HG02884 (cell line): ENCODE results near the gene STK24.
"Not testable (repeated sequence)": the region's sequence is repeated elsewhere in the genome, so short reads cannot be mapped to it uniquely, and the experiment has no call there.

Source experiments
- ATAC-seq: cut with Tn5 transposase; IDR thresholded peaks from one replicate; pipeline ENCODE4 v1.9.1; 2021; ENCODE audit warnings: mild to moderate bottlenecking, moderate library complexity; ENCODE audit not compliant: unreplicated experiment

Gene STK24

GRCh38 chr13:98416408-98416807 is 160.5 kb downstream of the STK24 start:
- ATAC-seq = no peak

DNA sequence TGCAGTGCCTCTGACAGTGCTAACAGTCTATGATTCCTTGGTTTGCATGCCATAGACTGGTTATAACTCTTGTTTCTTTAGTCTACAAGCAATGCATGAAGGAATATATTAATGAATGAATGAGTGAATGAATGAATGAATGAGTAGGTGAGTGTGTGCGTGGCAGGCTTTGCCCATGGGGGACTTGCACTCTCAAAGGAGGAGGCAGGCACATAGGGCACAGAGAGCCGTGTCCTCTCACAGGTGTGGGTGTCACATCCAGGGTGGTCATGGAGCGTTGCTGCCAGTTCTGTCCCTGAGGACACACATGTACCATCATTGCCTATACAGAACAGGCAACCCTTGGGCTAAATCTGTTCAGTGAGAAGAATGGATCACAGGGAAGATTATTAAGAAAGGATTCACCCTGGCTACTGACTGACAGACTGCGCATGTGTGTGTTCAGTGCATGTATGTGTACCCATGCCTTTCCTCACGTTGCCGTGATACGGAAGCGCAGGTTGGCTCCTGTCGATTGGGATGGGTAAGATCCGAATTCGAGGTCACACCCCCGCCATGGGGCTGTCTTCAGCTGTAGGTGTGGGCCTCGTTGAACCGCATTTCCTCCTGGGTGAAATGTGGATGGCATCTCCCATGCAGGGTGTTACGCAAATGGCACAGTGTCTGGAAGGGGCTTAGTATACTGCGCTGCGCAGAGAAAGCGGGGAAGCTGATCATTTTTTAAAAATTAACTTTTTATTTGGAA is 161.4 kb downstream of the STK24 start:
- ATAC-seq = no peak

- ATAC-seq = no peak
Observed at GRCh38 chr13:98413796-98414195, 163.1 kb downstream of the STK24 start.

DNA sequence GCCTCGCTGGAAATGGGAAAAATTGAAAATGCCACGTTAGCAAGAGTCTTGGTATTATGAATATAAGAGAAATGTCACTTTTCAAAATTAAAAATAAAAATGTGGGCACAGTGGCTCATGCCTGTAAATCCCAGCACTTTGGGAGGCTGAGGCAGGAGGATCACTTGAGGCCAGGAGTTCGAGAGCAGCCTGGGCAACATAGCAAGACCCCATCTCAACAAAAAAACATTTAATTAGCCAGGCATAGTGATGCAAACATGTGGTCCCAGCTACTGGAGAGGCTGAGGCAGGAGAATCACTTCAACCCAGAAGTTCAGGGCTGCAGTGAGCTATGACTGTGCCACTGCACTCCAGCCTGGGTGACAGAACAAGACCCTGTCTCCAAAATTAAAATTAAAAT is 163.6 kb downstream of the STK24 start:
- not testable (repeated sequence) for ATAC-seq

DNA sequence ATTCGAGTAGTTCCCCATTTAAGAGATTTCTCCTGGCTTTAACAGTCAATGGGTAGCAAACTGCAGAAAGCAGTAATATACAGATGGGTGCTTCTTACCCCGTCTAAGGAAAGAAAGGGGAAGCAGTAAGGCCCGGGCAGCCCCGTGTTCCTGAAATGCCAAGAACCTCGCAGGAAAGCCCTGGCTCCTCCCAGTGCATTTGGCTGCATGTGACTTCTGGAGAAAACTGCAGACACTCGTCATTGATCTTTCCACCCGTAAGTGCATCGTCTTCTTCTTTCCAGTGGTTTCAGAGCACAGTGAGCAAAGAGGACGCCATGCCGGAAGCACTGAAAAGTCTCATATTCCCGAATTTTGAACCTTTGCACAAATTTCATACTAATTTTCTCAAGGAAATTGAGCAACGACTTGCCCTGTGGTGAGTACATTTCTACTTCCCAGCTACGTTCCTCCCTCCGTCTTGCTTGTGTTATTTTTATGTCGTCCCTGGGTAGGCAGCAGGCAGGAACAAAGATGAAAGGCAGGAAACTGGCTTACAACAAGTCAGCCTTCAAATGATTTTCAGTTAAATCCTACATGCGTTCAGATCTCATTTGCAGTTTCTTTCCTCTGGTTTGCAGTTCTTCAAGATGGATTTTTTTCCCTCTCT is 165.2 kb downstream of the STK24 start:
- ATAC-seq = no peak

DNA sequence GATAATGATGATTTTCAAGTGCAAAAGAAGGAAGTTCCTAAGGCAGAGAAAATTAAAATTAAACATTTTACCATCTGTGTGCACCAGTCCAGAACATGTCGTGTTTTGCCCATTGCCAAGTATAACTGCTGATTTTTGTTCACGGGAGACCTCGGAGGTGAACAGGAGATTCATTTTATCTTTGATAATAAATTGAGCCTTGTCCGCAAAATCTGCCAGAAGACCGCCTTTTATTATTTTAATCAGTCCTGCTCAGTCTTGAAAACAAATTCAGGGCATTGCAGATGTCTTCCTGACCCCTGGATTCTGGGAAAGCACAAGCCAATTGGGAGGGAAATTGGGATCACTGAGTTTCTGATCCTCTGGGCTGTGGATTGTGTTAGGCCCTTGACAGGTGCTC is 165.9 kb downstream of the STK24 start:
- no peak for ATAC-seq

- ATAC-seq = no peak
Observed at GRCh38 chr13:98410612-98411011, 166.3 kb downstream of the STK24 start.

DNA sequence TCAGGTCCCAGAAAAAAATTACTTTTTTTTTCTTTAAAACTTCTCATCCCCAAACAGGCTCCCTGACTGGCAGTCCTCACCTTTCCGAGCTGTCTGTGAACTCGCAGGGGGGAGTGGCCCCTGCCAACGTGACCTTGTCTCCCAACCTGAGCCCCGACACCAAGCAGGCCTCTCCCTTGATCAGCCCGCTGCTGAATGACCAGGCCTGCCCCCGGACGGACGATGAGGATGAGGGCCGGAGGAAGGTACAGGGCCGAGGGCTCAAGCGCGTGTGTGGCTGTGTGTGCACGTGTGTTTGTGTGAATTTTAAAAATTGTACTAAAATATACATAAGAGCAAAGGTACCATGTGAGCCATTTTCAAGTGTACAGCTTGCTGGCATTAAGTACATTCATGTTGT is 167.6 kb downstream of the STK24 start:
- ATAC-seq = no peak

- no peak for ATAC-seq
Observed at GRCh38 chr13:98407575-98407974, 169.3 kb downstream of the STK24 start.

GRCh38 chr13:98406971-98407370 is 169.9 kb downstream of the STK24 start:
- ATAC-seq = no peak

DNA sequence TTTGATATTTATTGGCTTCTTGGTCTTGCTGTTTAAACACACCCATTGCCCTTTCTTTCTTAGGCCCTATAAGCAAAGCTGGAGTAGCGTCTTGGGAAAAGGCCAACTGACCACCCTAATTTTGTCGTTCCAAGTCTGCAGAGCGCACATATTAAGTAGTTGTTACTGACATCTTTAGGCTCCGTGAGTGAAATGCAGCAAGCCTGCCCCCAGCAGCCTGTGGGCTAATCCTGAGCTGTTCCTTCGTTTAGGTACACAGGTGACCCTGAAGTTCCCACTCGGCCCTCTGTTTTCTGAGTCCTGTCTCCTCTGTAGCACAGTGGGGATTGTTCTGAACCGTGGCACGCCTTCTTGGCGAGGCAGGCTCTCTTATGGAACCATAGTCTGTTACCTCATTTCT is 170.5 kb downstream of the STK24 start:
- ATAC-seq = no peak

- ATAC-seq = no peak
Observed at GRCh38 chr13:98405690-98406344, 171.1 kb downstream of the STK24 start.

DNA sequence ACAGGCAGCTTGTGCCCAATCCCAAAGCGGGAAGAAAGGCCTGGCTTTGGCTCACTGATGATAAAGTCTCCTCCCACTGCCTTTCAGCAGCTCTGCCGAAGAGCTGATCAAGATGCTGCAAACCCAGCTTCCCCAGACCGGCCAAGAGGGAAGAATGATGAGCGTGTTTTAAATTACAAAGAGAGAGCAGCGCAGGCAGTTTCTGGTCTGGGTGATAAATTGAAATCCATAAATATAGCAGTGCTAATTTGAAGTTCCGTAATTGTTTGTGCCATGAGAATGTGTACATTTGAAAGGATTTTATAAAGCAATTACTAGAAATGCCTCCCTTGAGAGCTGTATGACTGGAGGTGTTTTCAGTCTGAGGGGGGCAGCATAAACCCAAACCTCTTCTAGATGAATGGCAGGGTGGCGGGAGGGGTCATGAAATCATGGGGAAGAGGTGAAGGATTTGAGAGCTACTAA is 171.8 kb downstream of the STK24 start:
- no peak for ATAC-seq

DNA sequence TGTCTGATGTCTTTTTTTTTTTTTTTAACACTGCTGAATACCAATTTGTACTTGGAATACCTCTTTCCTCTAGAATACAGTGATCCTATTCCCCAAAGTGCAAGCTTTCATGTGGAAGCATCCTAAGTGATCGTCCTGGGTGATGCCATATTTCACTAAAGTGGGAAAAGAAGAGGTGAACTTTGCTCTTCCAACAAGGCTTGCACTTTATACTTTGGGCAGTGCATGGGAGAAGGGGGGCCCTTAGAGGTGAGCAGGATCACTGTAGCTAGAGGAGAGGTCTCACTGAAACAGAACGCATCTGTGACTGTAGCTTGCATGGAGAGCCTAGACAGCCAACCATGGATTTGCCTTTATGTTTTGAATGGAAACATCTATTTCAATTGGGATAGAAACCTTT is 173.8 kb downstream of the STK24 start:
- no peak for ATAC-seq

- ATAC-seq = no peak
Observed at GRCh38 chr13:98401934-98402333, 175.0 kb downstream of the STK24 start.

DNA sequence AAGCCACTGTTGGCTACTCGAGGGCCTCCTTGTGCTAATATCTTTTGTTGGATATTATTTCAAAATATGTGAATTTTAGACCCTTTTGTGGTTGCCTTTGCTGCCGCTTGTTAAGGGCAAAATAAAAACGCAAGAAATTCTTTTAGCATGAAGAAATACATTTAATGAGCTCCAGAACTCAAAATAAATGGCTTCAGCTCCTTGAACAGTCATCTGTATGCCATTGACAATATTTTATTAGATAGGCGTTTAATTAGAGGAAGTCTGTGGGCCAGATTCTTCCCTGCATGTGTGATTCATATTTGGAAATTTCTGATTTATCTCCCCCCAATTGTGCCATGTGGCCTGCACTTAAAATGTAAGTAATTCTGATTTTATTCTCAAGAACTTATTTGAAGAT is 177.2 kb downstream of the STK24 start:
- no peak for ATAC-seq

GRCh38 chr13:98398581-98398980 is 178.3 kb downstream of the STK24 start:
- ATAC-seq = no peak

DNA sequence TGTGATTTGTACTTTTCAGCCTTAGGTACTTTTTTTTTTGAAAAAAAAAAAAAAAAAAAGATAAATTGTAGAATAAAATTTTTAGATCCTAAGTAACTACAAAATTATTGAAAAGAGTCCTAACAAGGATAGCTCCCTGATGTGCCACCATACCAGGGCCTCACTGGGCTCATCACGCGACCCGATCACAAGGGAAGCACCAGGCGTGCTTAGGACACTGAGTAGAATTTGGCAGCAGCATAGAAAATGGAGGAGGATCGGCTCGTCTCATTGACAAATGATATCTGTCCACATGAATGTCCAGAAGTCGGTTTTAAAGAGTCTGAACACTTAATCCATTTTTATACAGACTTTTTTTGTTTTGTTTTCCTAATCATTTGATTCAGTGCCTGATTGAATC is 179.0 kb downstream of the STK24 start:
- ATAC-seq = no peak

DNA sequence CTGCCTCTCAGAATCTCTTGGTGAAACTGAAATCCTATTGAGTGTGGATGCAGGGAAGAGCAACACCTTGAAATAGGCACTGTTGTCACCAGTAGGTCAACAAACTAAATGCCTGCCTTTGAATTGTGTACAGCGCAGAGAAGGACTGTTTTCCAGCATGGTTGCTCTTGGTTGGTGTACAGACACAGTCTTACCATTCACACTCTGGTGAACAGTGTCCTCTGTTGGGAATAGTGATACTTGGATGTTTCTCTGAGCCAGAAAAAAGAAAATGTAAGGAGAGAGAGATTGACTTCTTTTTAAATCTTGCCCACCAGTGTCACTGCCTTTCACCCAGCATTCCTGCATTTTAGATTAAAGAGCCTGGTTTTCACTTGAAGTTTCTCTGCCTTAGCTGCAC is 179.7 kb downstream of the STK24 start:
- no peak for ATAC-seq

GRCh38 chr13:98396071-98396710 is 180.7 kb downstream of the STK24 start:
- no peak for ATAC-seq
